Measurements from ENCODE around the gene KLB. TPM values are rescaled to one million over a fixed set of nuclear protein-coding genes. Genes with fewer than 3 reads are reported as not detected.

Gene KLB
- total RNA-seq, 4 donors from 2014 or later, result 0.20 to 0.27 TPM; not detected in 2

DNA sequence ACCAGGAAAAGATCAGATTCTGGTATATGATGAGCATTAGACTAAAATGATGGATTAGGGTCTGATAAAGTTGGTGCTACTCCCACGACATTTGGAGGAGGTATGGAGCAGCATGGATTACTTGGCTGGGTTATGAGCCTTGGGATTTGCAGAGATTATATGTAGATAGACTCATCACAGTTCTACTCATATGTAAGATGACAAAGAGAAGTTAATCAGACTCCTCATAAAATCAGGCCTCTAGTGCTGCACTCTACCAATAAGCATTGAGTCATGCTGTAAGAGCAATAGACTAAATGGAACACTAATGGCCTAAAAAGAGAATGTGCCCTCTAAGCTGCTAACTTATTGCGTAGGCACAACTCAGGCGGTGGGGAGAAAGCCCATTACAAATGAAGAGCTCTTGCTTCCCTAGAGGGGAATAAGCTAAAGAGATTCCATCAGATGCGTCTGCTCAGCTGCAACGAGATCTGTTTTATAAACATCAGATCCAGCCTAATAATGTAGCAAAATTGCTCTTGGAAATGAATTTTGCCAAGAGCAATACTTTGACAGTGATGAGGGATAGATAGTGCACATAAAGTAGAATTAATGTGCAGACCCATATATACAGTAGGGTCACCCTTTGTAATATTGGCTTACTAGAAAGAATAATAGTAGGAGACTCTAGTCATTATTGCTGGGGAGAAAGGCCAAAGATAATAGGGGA is 69.6 kb downstream of the KLB start:
- H3K27ac ChIP-seq, result no peak overlapping the region
- 89 to 91% methylated on average over 5 of the region's 5 CpGs for WGBS, 2 donors
- no peaks in the 10 kb centered on the region for H3K36me3 ChIP-seq
- intact Hi-C loops (cut with DNase I), result no loop called here
- H3K27me3 ChIP-seq, result no peaks in the 10 kb centered on the region
- no peak for DNase-seq
- no peak for TF ChIP-seq POLR2A (IDR thresholded peaks at IDR 0.05)
- TF ChIP-seq, protein P1, sequence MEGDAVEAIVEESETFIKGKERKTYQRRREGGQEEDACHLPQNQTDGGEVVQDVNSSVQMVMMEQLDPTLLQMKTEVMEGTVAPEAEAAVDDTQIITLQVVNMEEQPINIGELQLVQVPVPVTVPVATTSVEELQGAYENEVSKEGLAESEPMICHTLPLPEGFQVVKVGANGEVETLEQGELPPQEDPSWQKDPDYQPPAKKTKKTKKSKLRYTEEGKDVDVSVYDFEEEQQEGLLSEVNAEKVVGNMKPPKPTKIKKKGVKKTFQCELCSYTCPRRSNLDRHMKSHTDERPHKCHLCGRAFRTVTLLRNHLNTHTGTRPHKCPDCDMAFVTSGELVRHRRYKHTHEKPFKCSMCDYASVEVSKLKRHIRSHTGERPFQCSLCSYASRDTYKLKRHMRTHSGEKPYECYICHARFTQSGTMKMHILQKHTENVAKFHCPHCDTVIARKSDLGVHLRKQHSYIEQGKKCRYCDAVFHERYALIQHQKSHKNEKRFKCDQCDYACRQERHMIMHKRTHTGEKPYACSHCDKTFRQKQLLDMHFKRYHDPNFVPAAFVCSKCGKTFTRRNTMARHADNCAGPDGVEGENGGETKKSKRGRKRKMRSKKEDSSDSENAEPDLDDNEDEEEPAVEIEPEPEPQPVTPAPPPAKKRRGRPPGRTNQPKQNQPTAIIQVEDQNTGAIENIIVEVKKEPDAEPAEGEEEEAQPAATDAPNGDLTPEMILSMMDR (IDR thresholded peaks at IDR 0.05), result no peak
- no peak overlapping the region for H3K4me3 ChIP-seq (replicated peaks in 1 of 3)
- H3K4me1 ChIP-seq, result no peaks in the 10 kb centered on the region
- H3K9me3 ChIP-seq, result no peaks in the 10 kb centered on the region

DNA sequence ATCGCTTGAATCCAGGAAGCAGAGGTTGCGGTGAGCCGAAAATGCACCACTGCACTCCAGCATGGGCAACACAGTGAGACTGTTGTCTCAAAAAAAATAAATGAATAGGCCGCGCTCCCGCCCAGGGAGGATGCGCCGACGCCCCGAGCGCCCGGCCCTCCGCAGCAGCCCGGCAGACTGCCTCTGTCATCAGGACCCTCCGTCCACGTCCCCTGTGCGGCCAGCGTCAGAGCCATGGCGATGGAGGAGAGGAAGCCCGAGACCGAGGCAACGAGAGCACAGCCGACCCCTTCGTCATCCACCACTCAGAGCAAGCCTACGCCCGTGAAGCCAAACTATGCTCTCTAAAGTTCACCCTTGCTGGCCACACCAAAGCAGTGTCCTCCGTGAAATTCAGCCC is 73.5 kb downstream of the KLB start:
- no peak overlapping the region for H3K4me3 ChIP-seq (replicated peaks in 1 of 3)
- no peak overlapping the region for H3K27ac ChIP-seq
- 93 to 96% methylated on average over 12 to 27 of the region's 27 CpGs for WGBS, 2 donors
- H3K9me3 ChIP-seq, result no peaks in the 10 kb centered on the region
- intact Hi-C loops (cut with DNase I), result no loop called here
- no peaks in the 10 kb centered on the region for H3K27me3 ChIP-seq
- no peak for DNase-seq
- TF ChIP-seq, protein P1 (IDR thresholded peaks at IDR 0.05), result no peak
- no peak for TF ChIP-seq POLR2A (IDR thresholded peaks at IDR 0.05)
- H3K4me1 ChIP-seq, result no peaks in the 10 kb centered on the region
- no peaks in the 10 kb centered on the region for H3K36me3 ChIP-seq

DNA sequence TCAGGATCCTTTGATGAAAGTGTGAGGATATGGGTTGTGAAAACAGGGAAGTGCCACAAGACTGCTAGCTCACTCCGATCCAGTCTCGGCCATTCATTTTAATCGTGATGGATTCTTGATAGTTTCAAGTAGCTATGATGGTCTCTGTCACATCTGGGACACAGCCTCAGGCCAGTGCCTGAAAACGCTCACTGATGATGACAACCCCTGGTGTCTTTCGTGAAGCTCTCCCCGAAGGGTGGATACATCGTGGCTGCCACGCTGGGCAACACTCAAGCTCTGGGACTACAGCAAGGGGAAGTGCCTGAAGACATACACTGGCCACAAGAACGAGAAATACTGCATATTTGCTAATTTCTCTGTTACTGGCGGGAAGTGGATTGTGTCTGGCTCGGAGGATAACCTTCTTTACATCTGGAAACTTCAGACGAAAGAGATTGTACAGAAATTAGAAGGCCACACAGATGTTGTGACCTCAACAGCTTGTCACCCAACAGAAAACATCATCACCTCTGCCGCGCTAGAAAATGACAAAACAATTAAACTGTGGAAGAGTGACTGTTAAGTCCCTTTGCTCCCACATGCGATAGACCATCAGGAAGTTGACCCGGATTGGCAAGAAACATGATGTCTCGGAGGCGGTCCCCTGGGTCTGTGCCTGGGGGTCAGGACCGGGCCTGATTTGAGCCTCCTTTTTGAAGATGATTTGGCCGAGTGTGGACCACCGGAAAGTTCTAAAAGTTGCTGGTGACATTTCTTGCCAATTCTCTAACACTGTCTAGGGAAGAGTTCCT is 74.4 kb downstream of the KLB start:
- no peak for TF ChIP-seq POLR2A (IDR thresholded peaks at IDR 0.05)
- TF ChIP-seq, protein P1 (IDR thresholded peaks at IDR 0.05), result no peak
- intact Hi-C loops (cut with DNase I), result no loop called here
- Histone ChIP-seq H3K4me3 (replicated peaks in 1 of 3) (no peak overlapping the region), H3K27me3 (no peaks in the 10 kb centered on the region), H3K4me1 (no peaks in the 10 kb centered on the region), H3K27ac (no peak overlapping the region), H3K9me3 (no peaks in the 10 kb centered on the region), H3K36me3 (no peaks in the 10 kb centered on the region)
- DNase-seq, result no peak
- 83 to 89% methylated on average over 21 of the region's 21 CpGs for WGBS, 2 donors

DNA sequence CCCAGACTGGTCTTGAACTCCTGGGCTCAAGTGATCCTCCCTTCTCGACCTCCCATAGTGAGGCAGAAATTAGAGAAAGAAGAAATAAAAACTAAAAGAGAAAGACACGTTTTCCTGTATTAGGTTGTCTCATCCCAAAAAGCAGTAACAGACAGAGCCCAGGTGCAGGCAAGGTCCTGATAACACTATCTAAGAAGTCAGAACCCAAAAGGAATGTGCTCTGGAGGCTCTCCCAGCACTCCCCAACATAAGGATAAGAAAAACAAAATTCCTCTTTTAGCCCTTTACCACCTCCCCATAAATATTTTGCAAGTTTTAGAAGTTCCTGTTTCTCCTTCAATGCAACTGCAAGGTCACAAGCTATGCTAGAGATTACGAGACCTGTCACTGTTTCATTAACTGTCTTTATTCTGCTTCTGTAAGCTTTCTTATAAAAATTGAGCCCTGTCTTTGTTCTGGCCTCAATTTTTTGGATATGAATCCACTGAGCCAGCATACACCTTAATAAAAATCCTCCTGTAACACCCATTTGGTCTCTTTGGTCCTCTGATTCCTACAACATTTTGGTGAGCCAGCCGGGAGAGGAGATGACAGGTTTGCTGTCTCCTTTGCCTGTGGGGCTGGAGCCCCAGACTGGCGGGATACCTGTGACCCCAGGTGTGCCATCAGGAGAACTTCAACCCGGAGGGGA is 78.0 kb downstream of the KLB start:
- DNase-seq, result no peak
- TF ChIP-seq, protein P1 (IDR thresholded peaks at IDR 0.05), result no peak
- TF ChIP-seq POLR2A (IDR thresholded peaks at IDR 0.05), result no peak
- Histone ChIP-seq H3K4me3 (replicated peaks in 1 of 3) (no peak overlapping the region), H3K27me3 (no peaks in the 10 kb centered on the region), H3K36me3 (no peaks in the 10 kb centered on the region), H3K27ac (no peak overlapping the region), H3K9me3 (no peaks in the 10 kb centered on the region), H3K4me1 (no peaks in the 10 kb centered on the region)
- 87% methylated on average over 6 of the region's 6 CpGs for WGBS, 2 donors
- intact Hi-C loops (cut with DNase I), result no loop called here
